Type B pancreatic cell (in vitro differentiated cells): ENCODE measurements around the gene ASCL5. TPM values are rescaled to one million over a fixed set of nuclear protein-coding genes. Genes with fewer than 3 reads are reported as not detected.

Experiments
- DNase-seq: peaks from one replicate; pipeline ENCODE4 v3.0.0; 2021; ENCODE audit warnings: mixed read lengths; ENCODE audit not compliant: unreplicated experiment; ENCODE audit errors: extremely low spot score
- H3K27ac Mint-ChIP-seq: 2 replicates; pipeline ENCODE4 v1.8.0; 2021; ENCODE audit warnings: mild to moderate bottlenecking, mixed read lengths
- H3K27me3 Mint-ChIP-seq: 2 replicates; pipeline ENCODE4 v1.8.0; 2021; ENCODE audit warnings: mixed read lengths
- H3K36me3 Mint-ChIP-seq: 2 replicates; pipeline ENCODE4 v1.8.0; 2021; ENCODE audit warnings: mixed read lengths
- H3K4me1 Mint-ChIP-seq: one replicate; pipeline ENCODE4 v1.8.0; 2021; ENCODE audit warnings: mixed read lengths; ENCODE audit not compliant: unreplicated experiment
- H3K4me3 Mint-ChIP-seq: 2 replicates; pipeline ENCODE4 v1.8.0; 2021; ENCODE audit warnings: mild to moderate bottlenecking, mixed read lengths
- H3K9me3 Mint-ChIP-seq: 2 replicates; pipeline ENCODE4 v1.8.0; 2021; ENCODE audit warnings: mixed read lengths
- long read RNA-seq: library from polyadenylated mRNA; unstranded; transcript quantifications from one replicate; pipeline ENCODE4 v2.0.0, GENCODE V29; 2020
- total RNA-seq: library from RNA; stranded (reverse); gene quantifications from 2 replicates; pipeline ENCODE4 v1.2.1, GENCODE V29; 2021; ENCODE audit warnings: low replicate concordance
- TF ChIP-seq, protein P1 (sequence below): fragments of 200-600 bp; sonication (generic); conservative IDR thresholded peaks from 2 replicates; pipeline ENCODE4 v1.5.0; 2021; ENCODE audit warnings: antibody characterized with exemption, mild to moderate bottlenecking

The ASCL5 gene
- total RNA-seq: not detected in 2 replicates
- long read RNA-seq: 0 reads

DNA sequence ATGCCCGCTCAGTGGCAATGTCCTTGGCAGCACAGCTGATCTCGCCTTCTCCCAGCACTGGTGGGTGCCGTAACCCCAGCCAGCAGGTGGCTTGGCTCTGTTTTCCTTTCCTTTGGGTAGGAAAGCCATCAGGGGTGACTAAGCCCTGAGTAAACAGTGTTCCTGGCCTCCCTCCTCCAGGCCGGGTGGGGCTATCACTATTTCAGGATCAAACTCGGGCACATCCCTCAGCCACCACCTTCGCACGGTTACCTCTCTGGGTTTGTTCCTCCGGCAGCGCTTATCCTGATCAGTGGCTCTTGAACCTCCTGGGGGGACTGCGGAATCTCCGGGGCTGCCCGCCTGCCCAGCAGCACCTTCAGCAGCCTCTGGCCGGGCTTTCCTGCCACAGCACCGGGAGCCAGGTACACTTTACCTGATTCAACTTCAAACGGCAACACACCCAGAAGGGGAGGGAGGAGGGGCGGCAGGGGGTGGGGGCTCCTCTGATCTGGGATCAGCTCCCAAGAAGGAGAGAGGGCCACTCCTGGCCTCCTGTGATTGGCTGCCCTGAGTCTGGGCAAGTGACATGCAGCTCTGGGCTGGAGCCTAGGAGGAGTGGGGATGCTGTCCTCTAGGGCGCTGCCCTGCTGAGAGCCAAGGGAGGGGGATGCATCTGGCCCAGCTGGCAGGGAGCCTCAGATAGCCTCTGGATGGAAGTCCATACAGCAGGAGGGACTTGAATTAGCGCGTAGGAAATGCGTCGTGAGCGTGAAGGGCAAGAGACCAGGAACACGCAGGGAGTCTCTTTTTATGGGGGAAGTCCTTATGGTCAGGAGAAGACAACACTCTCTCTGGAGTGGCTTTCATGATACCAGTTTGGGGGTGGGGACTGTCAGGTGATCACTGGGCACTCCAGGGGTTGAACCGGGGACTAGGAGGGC is at the start of gene ASCL5:
Gene ASCL5, minus strand, starts transcription at position 353 of the 923 bp plus-strand sequence. CDS start 11,812 bp downstream, outside the sequence.
- H3K4me1 Mint-ChIP-seq: peaks cover 23% of the 10 kb centered on the region
- peaks cover 5% of the 10 kb centered on the region for H3K36me3 Mint-ChIP-seq
- no peaks in the 10 kb centered on the region for H3K9me3 Mint-ChIP-seq
- H3K4me3 Mint-ChIP-seq: no peak within 1 kb of the TSS
- no peak within 1 kb of the TSS for H3K27ac Mint-ChIP-seq
- TF ChIP-seq, protein P1, sequence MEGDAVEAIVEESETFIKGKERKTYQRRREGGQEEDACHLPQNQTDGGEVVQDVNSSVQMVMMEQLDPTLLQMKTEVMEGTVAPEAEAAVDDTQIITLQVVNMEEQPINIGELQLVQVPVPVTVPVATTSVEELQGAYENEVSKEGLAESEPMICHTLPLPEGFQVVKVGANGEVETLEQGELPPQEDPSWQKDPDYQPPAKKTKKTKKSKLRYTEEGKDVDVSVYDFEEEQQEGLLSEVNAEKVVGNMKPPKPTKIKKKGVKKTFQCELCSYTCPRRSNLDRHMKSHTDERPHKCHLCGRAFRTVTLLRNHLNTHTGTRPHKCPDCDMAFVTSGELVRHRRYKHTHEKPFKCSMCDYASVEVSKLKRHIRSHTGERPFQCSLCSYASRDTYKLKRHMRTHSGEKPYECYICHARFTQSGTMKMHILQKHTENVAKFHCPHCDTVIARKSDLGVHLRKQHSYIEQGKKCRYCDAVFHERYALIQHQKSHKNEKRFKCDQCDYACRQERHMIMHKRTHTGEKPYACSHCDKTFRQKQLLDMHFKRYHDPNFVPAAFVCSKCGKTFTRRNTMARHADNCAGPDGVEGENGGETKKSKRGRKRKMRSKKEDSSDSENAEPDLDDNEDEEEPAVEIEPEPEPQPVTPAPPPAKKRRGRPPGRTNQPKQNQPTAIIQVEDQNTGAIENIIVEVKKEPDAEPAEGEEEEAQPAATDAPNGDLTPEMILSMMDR: no peak
- no peak for DNase-seq
- H3K27me3 Mint-ChIP-seq: peaks cover 26% of the 10 kb centered on the region

DNA sequence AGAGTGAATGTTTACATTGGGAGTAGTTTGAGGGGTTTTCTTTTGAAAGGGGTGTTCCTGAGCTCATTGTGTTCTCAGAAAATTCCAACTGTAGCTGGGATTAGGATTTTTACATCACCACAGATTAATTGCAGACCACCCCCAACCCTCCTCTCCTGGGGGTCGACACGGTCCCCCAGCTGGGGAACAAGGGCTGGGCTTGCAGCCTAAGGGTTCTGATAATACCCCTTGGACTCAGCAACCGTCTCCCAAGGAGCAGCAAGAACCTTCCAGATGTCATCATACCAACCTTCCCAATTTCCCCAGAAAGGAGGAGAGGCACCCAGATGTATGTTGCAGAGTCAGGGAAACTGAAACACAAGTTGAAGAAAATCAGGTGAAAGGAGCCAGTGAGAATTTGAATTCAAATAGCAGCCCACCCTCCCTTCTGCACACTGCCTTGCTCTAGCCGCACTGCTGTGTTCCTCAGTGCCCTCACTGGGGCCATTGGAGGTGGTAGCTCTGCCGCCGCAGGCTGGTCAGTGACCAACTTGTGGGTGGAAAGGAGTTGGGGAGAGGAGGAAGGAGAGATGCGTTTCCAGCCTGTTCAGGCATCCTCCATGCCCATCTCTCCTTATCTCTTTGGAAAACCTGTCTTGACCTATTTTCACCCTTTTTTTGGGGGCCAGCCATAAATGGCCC is 49.0 kb upstream of the ASCL5 start:
- Mint-ChIP-seq H3K4me1 (peaks cover 23% of the 10 kb centered on the region), H3K27me3 (peaks cover 8% of the 10 kb centered on the region), H3K27ac (no peak overlapping the region), H3K36me3 (peaks cover 10% of the 10 kb centered on the region), H3K4me3 (no peak overlapping the region), H3K9me3 (peaks cover 8% of the 10 kb centered on the region)
- TF ChIP-seq, protein P1: no peak
- DNase-seq: no peak

DNA sequence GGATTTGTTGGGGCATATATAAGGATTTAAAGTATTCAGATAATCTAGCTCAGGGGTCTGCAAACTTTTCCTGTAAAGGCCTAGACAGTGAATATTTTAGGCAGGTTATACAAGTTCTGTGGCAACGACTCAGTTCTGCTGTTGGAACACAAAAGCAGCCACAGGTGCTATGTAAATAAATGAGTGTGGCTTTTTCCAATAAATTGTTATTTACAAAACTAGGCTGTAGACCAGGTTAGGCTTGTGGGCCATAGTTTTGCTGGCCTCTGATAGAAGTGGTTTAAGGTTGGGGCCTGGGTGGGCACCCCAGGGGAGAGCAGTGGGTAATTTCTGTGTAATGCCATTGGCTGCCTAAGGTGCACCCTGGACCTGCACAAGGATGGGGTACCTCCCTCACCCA is 46.8 kb upstream of the ASCL5 start:
- Mint-ChIP-seq H3K27me3 (no peaks in the 10 kb centered on the region), H3K4me3 (no peak overlapping the region), H3K27ac (peak overlapping the region; percentile 57), H3K36me3 (peaks cover 3% of the 10 kb centered on the region), H3K4me1 (peaks cover 36% of the 10 kb centered on the region), H3K9me3 (peaks cover 3% of the 10 kb centered on the region)
- TF ChIP-seq, protein P1: no peak
- DNase-seq: no peak

- TF ChIP-seq, protein P1: no peak
- peak overlapping the region; percentile 75 for H3K4me3 Mint-ChIP-seq
- no peak for DNase-seq
- peak overlapping the region; percentile 57 for H3K27ac Mint-ChIP-seq
- H3K9me3 Mint-ChIP-seq: no peaks in the 10 kb centered on the region
- H3K36me3 Mint-ChIP-seq: peaks cover 3% of the 10 kb centered on the region
- H3K27me3 Mint-ChIP-seq: no peaks in the 10 kb centered on the region
- H3K4me1 Mint-ChIP-seq: peaks cover 36% of the 10 kb centered on the region
Measured at GRCh38 chr1:201172999-201173610, 46.1 kb upstream of the ASCL5 start.

GRCh38 chr1:201172326-201172725 is 45.3 kb upstream of the ASCL5 start:
- TF ChIP-seq, protein P1: no peak
- Mint-ChIP-seq H3K4me3 (peak overlapping the region; percentile 55), H3K27ac (peak overlapping the region; percentile 87)

More at GRCh38 chr1:201172326-201172725, 45.3 kb upstream of the ASCL5 start:
- Mint-ChIP-seq H3K9me3 (no peaks in the 10 kb centered on the region), H3K27me3 (no peaks in the 10 kb centered on the region), H3K36me3 (no peaks in the 10 kb centered on the region), H3K4me1 (peaks cover 36% of the 10 kb centered on the region)
- no peak for DNase-seq
